Astrocyte (in vitro differentiated cells and primary cell): Measurements from ENCODE around the gene ANKRD1.

Experiments used
- CTCF ChIP-seq: IDR thresholded peaks from 2 replicates; pipeline ENCODE4 v1.5.1; 2011; ENCODE audit warnings: low read depth, mild to moderate bottlenecking, inconsistent platforms, low read length, moderate library complexity; ENCODE audit not compliant: insufficient read depth
- EZH2 ChIP-seq: IDR thresholded peaks from 2 replicates; pipeline ENCODE4 v1.6.1; 2012; ENCODE audit warnings: mild to moderate bottlenecking, low read length, inconsistent platforms; ENCODE audit not compliant: insufficient read depth

- TF ChIP-seq CTCF, result no peak
- TF ChIP-seq EZH2, result no peak
Observed at GRCh38 chr10:90919683-90920574, 958 bp downstream of the ANKRD1 start.
